GM12878 (cell line): ENCODE measurements around the gene GRIK4. TPM values are rescaled to one million over a fixed set of nuclear protein-coding genes. Genes with fewer than 3 reads are reported as not detected.

ENCODE experiments used
- ATAC-seq: fragments of 200-7000 bp; cut with Tn5 transposase; 3 replicates; pipeline ENCODE4 v1.9.1; 2020; ENCODE audit warnings: mild to moderate bottlenecking, moderate library complexity
- BruUV-seq: library from RNA; stranded (reverse); fragments of 400-500 nt; replicated peaks from 2 replicates; lab custom pipeline; 2021; lab: Mats Ljungman, UMichigan
- CTCF ChIA-PET: fragments of 300-600 bp; sonication (Branson Sonifier 250); formaldehyde crosslinking; extraction: SDS; loops from one replicate; lab custom pipeline; 2021; ENCODE audit warnings: inconsistent platforms; lab: Yijun Ruan, JAX
- POLR2A ChIA-PET: fragments of 350-600 bp; formaldehyde crosslinking; extraction: SDS; loops from one replicate; lab custom pipeline; 2021; ENCODE audit warnings: inconsistent platforms; lab: Charles Lee
- RAD21 ChIA-PET: fragments of 300-600 bp; sonication (Branson Sonifier 250); formaldehyde crosslinking; loops from one replicate; lab custom pipeline; 2023; ENCODE audit warnings: antibody characterized with exemption; ENCODE audit not compliant: unreplicated experiment; lab: Charles Lee
- SMC1A ChIA-PET: fragments of 300-600 bp; sonication (Branson Sonifier 250); formaldehyde crosslinking; loops from one replicate; lab custom pipeline; 2023; ENCODE audit not compliant: unreplicated experiment, uncharacterized antibody; lab: Charles Lee
- DNase-seq: peaks from one replicate; pipeline ENCODE4 v3.0.0-alpha.2; 2011; ENCODE audit warnings: low read depth, low spot score
- FAIRE-seq: peaks from 3 replicates; lab custom pipeline; 2011; peaks lifted over from hg19 to GRCh38; lab: Jason Lieb, UNC
- H2AFZ ChIP-seq: 2 replicates; pipeline ENCODE4 v1.6.0; 2011; ENCODE audit warnings: low read depth, low read length, control low read depth; ENCODE audit not compliant: control insufficient read depth
- H3K27ac ChIP-seq: 2 replicates; pipeline ENCODE4 v1.5.1; 2011; ENCODE audit warnings: control low read depth; ENCODE audit not compliant: control insufficient read depth, insufficient read depth
- H3K27me3 ChIP-seq, 2 experiments: replicated peaks in 1 of 2; 2 replicates each; pipeline versions ENCODE4 v1.6.0 to v1.6.1; 2011; ENCODE audit warnings: low read length in 1 of 2; ENCODE audit not compliant: control insufficient read depth in 2 of 2, insufficient read depth in 2 of 2
- H3K36me3 ChIP-seq, 2 experiments: 2 replicates each; pipeline ENCODE4 v1.5.1; 2011; ENCODE audit warnings: low read length in 1 of 2; ENCODE audit not compliant: control insufficient read depth in 2 of 2, insufficient read depth in 2 of 2
- H3K4me1 ChIP-seq: 2 replicates; pipeline ENCODE4 v1.6.1; 2011; ENCODE audit warnings: mild to moderate bottlenecking, low read length, moderate library complexity, mixed read lengths; ENCODE audit not compliant: control insufficient read depth, insufficient read depth
- H3K4me2 ChIP-seq: 2 replicates; pipeline ENCODE4 v1.6.0; 2011; ENCODE audit warnings: control low read depth; ENCODE audit not compliant: control insufficient read depth, insufficient read depth
- H3K4me3 ChIP-seq: fragments of 200-600 bp; sonication (generic); 2 replicates; pipeline ENCODE4 v1.5.1; 2016
- H3K79me2 ChIP-seq: 2 replicates; pipeline ENCODE4 v1.6.0; 2011; ENCODE audit warnings: low read length; ENCODE audit not compliant: control insufficient read depth, insufficient read depth
- H3K9ac ChIP-seq: 2 replicates; pipeline ENCODE4 v1.8.0; 2011; ENCODE audit warnings: low read length, control low read depth, mixed read lengths; ENCODE audit not compliant: control insufficient read depth, insufficient read depth
- H3K9me3 ChIP-seq: replicated peaks from 3 replicates; pipeline ENCODE4 v1.5.1; 2011; ENCODE audit warnings: mild to moderate bottlenecking, low read length; ENCODE audit not compliant: control insufficient read depth, insufficient read depth
- H4K20me1 ChIP-seq: 2 replicates; pipeline ENCODE4 v1.6.0; 2011; ENCODE audit not compliant: control insufficient read depth, insufficient read depth
- EGR1 ChIP-seq, 2 experiments: IDR thresholded peaks; 1 replicate in 1 of 2; 2 replicates in 1 of 2; pipeline ENCODE4 v1.6.1; 2011 to 2012; ENCODE audit warnings: low read depth in 2 of 2, low read length in 2 of 2, borderline replicate concordance in 1 of 2, mild to moderate bottlenecking in 1 of 2, moderate library complexity in 1 of 2
- EP300 ChIP-seq, 2 experiments: fragments of 150-350 bp in 1 of 2; IDR thresholded peaks; 2 replicates each; pipeline ENCODE4 v1.6.1; 2011 to 2012; ENCODE audit warnings: low read depth in 2 of 2, low read length in 2 of 2, borderline replicate concordance in 1 of 2, improper control_type of control experiment in 1 of 2, inconsistent platforms in 1 of 2; ENCODE audit not compliant: control insufficient read depth in 1 of 2
- EZH2 ChIP-seq: IDR thresholded peaks from 2 replicates; pipeline ENCODE4 v1.6.1; 2012; ENCODE audit warnings: low read depth, mild to moderate bottlenecking, control low read depth, inconsistent platforms, low read length, borderline replicate concordance; ENCODE audit not compliant: control insufficient read depth
- JUND ChIP-seq: IDR thresholded peaks from 2 replicates; pipeline ENCODE4 v1.6.1; 2012; ENCODE audit warnings: low read depth, mild to moderate bottlenecking, low read length, improper control_type of control experiment, moderate library complexity
- KDM1A ChIP-seq: fragments of 200-600 bp; sonication (generic); IDR thresholded peaks from 2 replicates; pipeline ENCODE4 v1.6.1; 2016; ENCODE audit warnings: borderline replicate concordance
- NFYA ChIP-seq: IDR thresholded peaks from 2 replicates; pipeline ENCODE4 v1.6.1; 2011; ENCODE audit warnings: low read depth, mild to moderate bottlenecking, low read length, improper control_type of control experiment, borderline replicate concordance
- WGBS: methylation state at CpG from one replicate; pipeline ENCODE4 v1.1.6; 2016; ENCODE audit warnings: low lambda C conversion rate; ENCODE audit not compliant: insufficient replicate concordance, insufficient coverage; ENCODE audit errors: missing lambda C conversion rate; 5-methylcytosine and 5-hydroxymethylcytosine counted together
- in situ Hi-C: fragments of 300-500 bp; cut with MboI; formaldehyde crosslinking; loops from 9 replicates; pipeline ENCODE4 v1.14.3; 2018; ENCODE audit warnings: mixed read lengths
- intact Hi-C: fragments of 100-400 bp; cut with micrococcal nuclease; formaldehyde crosslinking; loops from one replicate; pipeline ENCODE4 v1.14.2; 2022; ENCODE audit not compliant: unreplicated experiment
- polyA plus RNA-seq, 11 experiments: library from polyadenylated mRNA; depleted of rRNA in 4 of 11; unstranded in 6 of 11; stranded (reverse) in 5 of 11; fragments of >200 nt; fragmentation: Nextera tagmentation in 4 of 11; fragmentation: Illumina TruSeq in 1 of 11; extraction: Ambion mirVana in 4 of 11; extraction: Trizol in 1 of 11; gene quantifications; 1 replicate in 1 of 11; 2 replicates in 10 of 11; pipeline versions ENCODE4 v1.2.1 to v1.2.3, GENCODE V29; 2011 to 2016; ENCODE audit warnings: inconsistent platforms in 2 of 11, missing spikeins in 2 of 11, low read depth in 1 of 11
- total RNA-seq, 4 experiments: library from RNA; depleted of rRNA in 3 of 4; stranded (reverse); fragments of >200 nt in 3 of 4; fragmentation: Illumina TruSeq in 1 of 4; extraction: Trizol in 1 of 4; gene quantifications; 2 replicates each; pipeline versions ENCODE4 v1.2.1 to v1.2.3, GENCODE V29; 2013 to 2021
- TF ChIP-seq, protein P1 (sequence below): IDR thresholded peaks from 2 replicates; pipeline ENCODE4 v1.6.1; 2012; ENCODE audit warnings: mild to moderate bottlenecking, low read depth, low read length
- TF ChIP-seq, protein P2 (sequence below): fragments of 450-650 bp; IDR thresholded peaks from 2 replicates; pipeline ENCODE4 v1.6.1; 2017; ENCODE audit warnings: mild to moderate bottlenecking, low read depth, inconsistent platforms; ENCODE audit not compliant: poor library complexity, severe bottlenecking

GRIK4 gene
- total and polyA plus RNA-seq, 10 of the 15 experiments (the other 5 are each of a cell fraction or from before 2014, with no cell fraction given), result 0.33 to 3.6 (median 0.72) TPM

DNA sequence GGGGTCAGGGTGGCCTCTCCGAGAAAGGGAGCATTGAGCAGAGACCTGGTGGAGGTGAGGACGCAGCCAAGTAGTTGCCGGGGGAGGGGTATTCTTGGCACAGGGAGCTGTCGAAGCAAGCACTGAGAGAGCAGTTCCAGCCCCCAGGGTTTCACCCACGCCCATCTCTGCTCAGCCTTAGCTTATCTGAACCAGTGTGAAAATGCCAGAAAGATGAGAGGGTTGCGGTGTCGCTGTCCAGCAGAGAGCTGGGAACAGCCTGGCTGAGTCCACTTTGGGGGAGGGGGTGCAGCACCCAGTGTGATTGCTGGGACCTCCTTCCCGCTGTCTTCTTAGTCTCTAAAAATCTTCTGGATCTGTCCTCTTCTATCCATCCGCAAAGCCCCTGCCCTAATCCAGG, 389.1 kb downstream of the GRIK4 start:
- Histone ChIP-seq H3K79me2 (no peaks in the 10 kb centered on the region), H2AFZ (no peak overlapping the region), H3K4me1 (no peaks in the 10 kb centered on the region), H3K9ac (no peak overlapping the region), H3K9me3 (no peaks in the 10 kb centered on the region), H3K4me3 (no peak overlapping the region), H3K4me2 (no peak overlapping the region), H3K27me3 (peaks cover 0 to 5% of the 10 kb centered on the region in 2 experiments; a peak in 2 of 4 replicates)
- BruUV-seq, result no TSS peak
- 37% methylated on average over 7 of the region's 9 CpGs for WGBS
- intact Hi-C loops, result no loop called here
- ATAC-seq, result no peak
- POLR2A ChIA-PET, result interaction anchor here (0.6 kb wide), 1 partner anchor 635 kb away, joined by 4 read pairs; no protein-coding TSS in a partner anchor
- CTCF ChIA-PET, result interaction anchor here (1.0 to 1.3 kb wide), 2 partner anchors 12 to 99 kb away, joined by 3 to 4 read pairs; no protein-coding TSS in a partner anchor
- SMC1A ChIA-PET, result no interaction called here
- TF ChIP-seq, protein P1, sequence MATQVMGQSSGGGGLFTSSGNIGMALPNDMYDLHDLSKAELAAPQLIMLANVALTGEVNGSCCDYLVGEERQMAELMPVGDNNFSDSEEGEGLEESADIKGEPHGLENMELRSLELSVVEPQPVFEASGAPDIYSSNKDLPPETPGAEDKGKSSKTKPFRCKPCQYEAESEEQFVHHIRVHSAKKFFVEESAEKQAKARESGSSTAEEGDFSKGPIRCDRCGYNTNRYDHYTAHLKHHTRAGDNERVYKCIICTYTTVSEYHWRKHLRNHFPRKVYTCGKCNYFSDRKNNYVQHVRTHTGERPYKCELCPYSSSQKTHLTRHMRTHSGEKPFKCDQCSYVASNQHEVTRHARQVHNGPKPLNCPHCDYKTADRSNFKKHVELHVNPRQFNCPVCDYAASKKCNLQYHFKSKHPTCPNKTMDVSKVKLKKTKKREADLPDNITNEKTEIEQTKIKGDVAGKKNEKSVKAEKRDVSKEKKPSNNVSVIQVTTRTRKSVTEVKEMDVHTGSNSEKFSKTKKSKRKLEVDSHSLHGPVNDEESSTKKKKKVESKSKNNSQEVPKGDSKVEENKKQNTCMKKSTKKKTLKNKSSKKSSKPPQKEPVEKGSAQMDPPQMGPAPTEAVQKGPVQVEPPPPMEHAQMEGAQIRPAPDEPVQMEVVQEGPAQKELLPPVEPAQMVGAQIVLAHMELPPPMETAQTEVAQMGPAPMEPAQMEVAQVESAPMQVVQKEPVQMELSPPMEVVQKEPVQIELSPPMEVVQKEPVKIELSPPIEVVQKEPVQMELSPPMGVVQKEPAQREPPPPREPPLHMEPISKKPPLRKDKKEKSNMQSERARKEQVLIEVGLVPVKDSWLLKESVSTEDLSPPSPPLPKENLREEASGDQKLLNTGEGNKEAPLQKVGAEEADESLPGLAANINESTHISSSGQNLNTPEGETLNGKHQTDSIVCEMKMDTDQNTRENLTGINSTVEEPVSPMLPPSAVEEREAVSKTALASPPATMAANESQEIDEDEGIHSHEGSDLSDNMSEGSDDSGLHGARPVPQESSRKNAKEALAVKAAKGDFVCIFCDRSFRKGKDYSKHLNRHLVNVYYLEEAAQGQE, result 0 out of 2 replicates have a peak, but pooled peaks have one; percentile 49
- TF ChIP-seq JUND, result no peak
- TF ChIP-seq, all 136 proteins: peak for 1
- Histone ChIP-seq H3K27ac (no peak overlapping the region), H3K36me3 (no peaks in the 10 kb centered on the region), H4K20me1 (no peaks in the 10 kb centered on the region)
- in situ Hi-C loops, result no loop called here
- RAD21 ChIA-PET, result no interaction called here
- FAIRE-seq (no peak), DNase-seq (no peak)

DNA sequence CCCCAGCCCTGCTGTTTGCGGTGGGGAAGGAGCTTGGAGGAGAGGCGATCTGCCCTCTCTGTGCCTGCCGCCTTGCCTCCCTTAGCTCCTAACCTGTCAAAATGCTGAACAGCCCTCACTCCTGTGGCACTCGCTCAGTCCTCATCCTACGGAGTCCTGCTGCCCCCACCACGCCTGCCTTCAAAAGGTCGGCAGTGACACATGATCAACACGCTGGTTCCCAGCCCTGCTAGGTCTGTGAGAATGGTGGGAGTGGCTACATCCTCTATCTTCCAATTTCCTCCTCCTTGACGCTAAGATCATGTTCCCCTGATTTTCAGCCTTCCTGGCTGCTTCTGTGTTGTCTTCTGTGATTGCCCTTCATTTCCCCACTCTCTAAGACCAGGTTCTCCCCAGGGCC, 392.1 kb downstream of the GRIK4 start:
- DNase-seq, result no peak
- no peaks in the 10 kb centered on the region for H4K20me1 ChIP-seq
- no peak overlapping the region for H3K9ac ChIP-seq
- ChIA-PET POLR2A (no interaction called here), SMC1A (no interaction called here), CTCF (interaction anchor here (1.6 kb wide), 1 partner anchor 10 kb away, joined by 7 read pairs; no protein-coding TSS in a partner anchor), RAD21 (interaction anchor here (0.6 kb wide), 1 partner anchor 1626 kb away, joined by 3 read pairs; no protein-coding TSS in a partner anchor)
- no peaks in the 10 kb centered on the region for H3K4me1 ChIP-seq
- no TSS peak for BruUV-seq
- H2AFZ ChIP-seq, result no peak overlapping the region
- no peaks in the 10 kb centered on the region for H3K36me3 ChIP-seq
- in situ Hi-C loops (no loop called here), intact Hi-C loops (no loop called here)
- no peaks in the 10 kb centered on the region for H3K9me3 ChIP-seq
- no peak overlapping the region for H3K27ac ChIP-seq
- peaks cover 0 to 5% of the 10 kb centered on the region in 2 experiments; a peak in 2 of 4 replicates for H3K27me3 ChIP-seq
- no peak overlapping the region for H3K4me2 ChIP-seq
- 44% methylated on average over 9 of the region's 9 CpGs for WGBS
- FAIRE-seq, result no peak
- ATAC-seq, result no peak
- TF ChIP-seq NFYA, result no peak
- no peak for TF ChIP-seq EGR1 (IDR thresholded peaks at IDR 0.05; ENCODE audit: borderline replicate concordance in 1 of 2, low read depth in 2 of 2, low read length in 2 of 2)
- no peak for TF ChIP-seq EZH2
- no peak for TF ChIP-seq KDM1A
- TF ChIP-seq, protein P2, sequence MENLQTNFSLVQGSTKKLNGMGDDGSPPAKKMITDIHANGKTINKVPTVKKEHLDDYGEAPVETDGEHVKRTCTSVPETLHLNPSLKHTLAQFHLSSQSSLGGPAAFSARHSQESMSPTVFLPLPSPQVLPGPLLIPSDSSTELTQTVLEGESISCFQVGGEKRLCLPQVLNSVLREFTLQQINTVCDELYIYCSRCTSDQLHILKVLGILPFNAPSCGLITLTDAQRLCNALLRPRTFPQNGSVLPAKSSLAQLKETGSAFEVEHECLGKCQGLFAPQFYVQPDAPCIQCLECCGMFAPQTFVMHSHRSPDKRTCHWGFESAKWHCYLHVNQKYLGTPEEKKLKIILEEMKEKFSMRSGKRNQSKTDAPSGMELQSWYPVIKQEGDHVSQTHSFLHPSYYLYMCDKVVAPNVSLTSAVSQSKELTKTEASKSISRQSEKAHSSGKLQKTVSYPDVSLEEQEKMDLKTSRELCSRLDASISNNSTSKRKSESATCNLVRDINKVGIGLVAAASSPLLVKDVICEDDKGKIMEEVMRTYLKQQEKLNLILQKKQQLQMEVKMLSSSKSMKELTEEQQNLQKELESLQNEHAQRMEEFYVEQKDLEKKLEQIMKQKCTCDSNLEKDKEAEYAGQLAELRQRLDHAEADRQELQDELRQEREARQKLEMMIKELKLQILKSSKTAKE, result no peak
- no peak for TF ChIP-seq EP300 (IDR thresholded peaks at IDR 0.05; ENCODE audit: borderline replicate concordance in 1 of 2, control insufficient read depth in 1 of 2, low read depth in 2 of 2, low read length in 2 of 2)
- no peak overlapping the region for H3K4me3 ChIP-seq
- no peaks in the 10 kb centered on the region for H3K79me2 ChIP-seq
